ENCODE data around the gene PANK4.

DNA sequence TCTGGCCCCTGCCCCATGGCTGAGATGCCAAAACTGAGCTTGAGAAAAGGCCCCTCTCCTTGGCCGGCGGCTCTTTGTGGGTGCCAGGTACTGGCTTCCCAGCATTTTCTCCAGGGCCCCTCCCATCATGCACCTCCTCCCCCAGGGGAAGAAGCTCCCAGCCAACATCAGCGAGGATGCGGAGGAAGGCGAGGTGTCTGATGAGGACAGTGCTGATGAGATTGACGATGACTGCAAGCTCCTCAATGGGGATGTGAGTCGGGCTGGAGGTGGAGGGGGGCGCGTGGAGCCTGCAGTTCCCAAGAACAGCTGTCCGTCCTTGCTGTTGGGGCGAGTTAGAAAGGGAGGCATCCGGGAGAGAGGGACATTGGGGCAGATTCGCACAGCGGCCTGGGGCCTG lies 36.8 kb downstream of the PANK4 start:
- TF ChIP-seq CTCF (optimal IDR thresholded peaks at IDR 0.05 in 1 of 3, IDR thresholded peaks at IDR 0.05 in 1 of 3, conservative IDR thresholded peaks at IDR 0.05 in 1 of 3; ENCODE audit: extremely low read depth in 1 of 3, insufficient read depth in 2 of 3, low read length in 3 of 3) (no peak), EZH2 (IDR thresholded peaks at IDR 0.05; ENCODE audit: low read length) (no peak)

Data from keratinocyte (primary cell).